MM.1S (cell line): ENCODE data around the gene MIA2.

Source experiments
- DNase-seq: peaks from one replicate; pipeline ENCODE4 v3.0.0-alpha.2; 2015
- H2AFZ ChIP-seq: fragments of 300-600 bp; sonication (generic); 2 replicates; pipeline ENCODE4 v1.6.0; 2016; ENCODE audit warnings: antibody characterized with exemption, low read length
- H3F3A ChIP-seq: fragments of 300-600 bp; sonication (generic); 2 replicates; pipeline ENCODE4 v1.6.1; 2016; ENCODE audit warnings: mild to moderate bottlenecking, antibody characterized with exemption, low read length, moderate library complexity, mixed read lengths; ENCODE audit not compliant: insufficient read depth
- H3K27ac ChIP-seq: fragments of 300-600 bp; sonication (generic); 2 replicates; pipeline ENCODE4 v1.5.1; 2016; ENCODE audit warnings: mild to moderate bottlenecking, low read length
- H3K27me3 ChIP-seq: fragments of 300-600 bp; sonication (generic); replicated peaks from 2 replicates; pipeline ENCODE4 v1.6.0; 2016; ENCODE audit warnings: low read length; ENCODE audit not compliant: insufficient read depth
- H3K36me3 ChIP-seq: fragments of 300-600 bp; sonication (generic); replicated peaks from 2 replicates; pipeline ENCODE4 v1.6.1; 2016; ENCODE audit warnings: mild to moderate bottlenecking, low read length, mixed read lengths; ENCODE audit not compliant: insufficient read depth
- H3K4me1 ChIP-seq: fragments of 300-600 bp; sonication (generic); 2 replicates; pipeline ENCODE4 v1.6.1; 2016; ENCODE audit warnings: low read length, mixed read lengths
- H3K4me2 ChIP-seq: fragments of 300-600 bp; sonication (generic); 2 replicates; pipeline ENCODE4 v1.6.0; 2016; ENCODE audit warnings: low read depth, low read length
- H3K4me3 ChIP-seq: fragments of 300-600 bp; sonication (generic); 2 replicates; pipeline ENCODE4 v1.5.1; 2016; ENCODE audit warnings: low read length, mixed read lengths
- H3K79me2 ChIP-seq: fragments of 300-600 bp; sonication (generic); 2 replicates; pipeline ENCODE4 v1.6.1; 2016; ENCODE audit warnings: mixed run types, low read length, mixed read lengths
- H3K9ac ChIP-seq: fragments of 300-600 bp; sonication (generic); 2 replicates; pipeline ENCODE4 v1.6.1; 2016; ENCODE audit warnings: low read length, mixed read lengths
- H3K9me2 ChIP-seq: fragments of 300-600 bp; sonication (generic); replicated peaks from 2 replicates; pipeline ENCODE4 v1.6.1; 2016; ENCODE audit warnings: mild to moderate bottlenecking, low read length, mixed read lengths; ENCODE audit not compliant: insufficient read depth
- H3K9me3 ChIP-seq: fragments of 300-600 bp; sonication (generic); replicated peaks from 2 replicates; pipeline ENCODE4 v1.6.1; 2016; ENCODE audit warnings: mild to moderate bottlenecking, low read length, mixed read lengths; ENCODE audit not compliant: insufficient read depth
- H4K20me1 ChIP-seq: fragments of 300-600 bp; sonication (generic); 2 replicates; pipeline ENCODE4 v1.6.1; 2016; ENCODE audit warnings: mild to moderate bottlenecking, low read length, moderate library complexity, mixed read lengths; ENCODE audit not compliant: insufficient read depth
- EZH2 ChIP-seq: fragments of 300-600 bp; sonication (generic); optimal IDR thresholded peaks from 2 replicates; pipeline ENCODE3; 2017; ENCODE audit warnings: low read depth, mild to moderate bottlenecking, antibody characterized with exemption, low read length, mixed read lengths
- EZH2phosphoT487 ChIP-seq: fragments of 300-600 bp; sonication (generic); IDR thresholded peaks from 2 replicates; pipeline ENCODE4 v1.6.1; 2018; ENCODE audit warnings: antibody characterized with exemption, low read length
- TF ChIP-seq, protein P1 (sequence below): fragments of 300-600 bp; sonication (generic); IDR thresholded peaks from 2 replicates; pipeline ENCODE4 v1.5.1; 2016; ENCODE audit warnings: antibody characterized with exemption, low read length, mixed read lengths

The MIA2 gene

DNA sequence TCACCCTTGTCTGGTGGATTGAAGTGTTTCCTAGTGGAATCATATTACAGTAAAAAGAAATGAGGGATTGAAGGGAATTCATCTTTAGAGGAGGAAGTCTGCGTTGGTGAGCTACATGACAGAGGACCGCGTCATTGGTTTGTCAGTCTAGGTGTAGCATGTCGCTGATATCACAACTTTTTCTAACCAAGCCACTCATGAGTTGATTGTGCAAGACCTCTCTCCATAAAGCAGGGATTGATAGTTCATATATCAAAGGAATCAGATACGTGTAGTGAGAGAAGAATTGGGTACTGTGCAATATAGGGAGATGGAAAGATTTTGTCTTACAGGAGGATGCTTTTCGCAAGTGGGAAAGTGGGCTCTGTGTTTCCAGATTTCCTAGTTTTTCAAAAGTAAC, 201.5 kb downstream of the MIA2 start:
- peaks cover 15% of the 10 kb centered on the region for H3K79me2 ChIP-seq
- no peaks in the 10 kb centered on the region for H3K27me3 ChIP-seq
- H4K20me1 ChIP-seq = no peaks in the 10 kb centered on the region
- H3K4me1 ChIP-seq = no peaks in the 10 kb centered on the region
- no peak overlapping the region for H3K9ac ChIP-seq
- H3K4me2 ChIP-seq = no peak overlapping the region
- no peaks in the 10 kb centered on the region for H3K36me3 ChIP-seq
- no peak overlapping the region for H3K27ac ChIP-seq
- H2AFZ ChIP-seq = no peak overlapping the region
- no peak for DNase-seq
- H3F3A ChIP-seq = no peaks in the 10 kb centered on the region; the same call in 1 of the 2 replicates
- no peaks in the 10 kb centered on the region for H3K9me3 ChIP-seq
- no peaks in the 10 kb centered on the region for H3K9me2 ChIP-seq
- TF ChIP-seq EZH2phosphoT487 (no peak), EZH2 (no peak)
- TF ChIP-seq, protein P1, sequence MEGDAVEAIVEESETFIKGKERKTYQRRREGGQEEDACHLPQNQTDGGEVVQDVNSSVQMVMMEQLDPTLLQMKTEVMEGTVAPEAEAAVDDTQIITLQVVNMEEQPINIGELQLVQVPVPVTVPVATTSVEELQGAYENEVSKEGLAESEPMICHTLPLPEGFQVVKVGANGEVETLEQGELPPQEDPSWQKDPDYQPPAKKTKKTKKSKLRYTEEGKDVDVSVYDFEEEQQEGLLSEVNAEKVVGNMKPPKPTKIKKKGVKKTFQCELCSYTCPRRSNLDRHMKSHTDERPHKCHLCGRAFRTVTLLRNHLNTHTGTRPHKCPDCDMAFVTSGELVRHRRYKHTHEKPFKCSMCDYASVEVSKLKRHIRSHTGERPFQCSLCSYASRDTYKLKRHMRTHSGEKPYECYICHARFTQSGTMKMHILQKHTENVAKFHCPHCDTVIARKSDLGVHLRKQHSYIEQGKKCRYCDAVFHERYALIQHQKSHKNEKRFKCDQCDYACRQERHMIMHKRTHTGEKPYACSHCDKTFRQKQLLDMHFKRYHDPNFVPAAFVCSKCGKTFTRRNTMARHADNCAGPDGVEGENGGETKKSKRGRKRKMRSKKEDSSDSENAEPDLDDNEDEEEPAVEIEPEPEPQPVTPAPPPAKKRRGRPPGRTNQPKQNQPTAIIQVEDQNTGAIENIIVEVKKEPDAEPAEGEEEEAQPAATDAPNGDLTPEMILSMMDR = no peak
- no peak overlapping the region for H3K4me3 ChIP-seq
